H1 (cell line): ENCODE measurements around the gene SERPINA1. TPM values are rescaled to one million over a fixed set of nuclear protein-coding genes. Genes with fewer than 3 reads are reported as not detected.

Experiments
- CTCF ChIA-PET: fragments of 300-600 bp; sonication (Branson Sonifier 250); formaldehyde crosslinking; loops from one replicate; lab custom pipeline; 2021; ENCODE audit not compliant: partially characterized antibody; lab: Charles Lee
- POLR2A ChIA-PET: fragments of 300-600 bp; sonication (Branson Sonifier 250); formaldehyde crosslinking; loops from one replicate; lab custom pipeline; 2021; ENCODE audit warnings: inconsistent platforms; ENCODE audit not compliant: partially characterized antibody; lab: Charles Lee
- DNase-seq, 2 experiments: peaks; one replicate each; pipeline versions ENCODE4 v3.0.0 to v3.0.0-alpha.2; 2010 to 2022; ENCODE audit warnings: low spot score in 2 of 2, low read depth in 1 of 2, mixed read lengths in 1 of 2
- FAIRE-seq: peaks from 2 replicates; lab custom pipeline; 2011; peaks lifted over from hg19 to GRCh38; lab: Jason Lieb, UNC
- H2AFZ ChIP-seq: 2 replicates; pipeline ENCODE4 v1.8.1; 2012; ENCODE audit warnings: low read length, inconsistent platforms
- H2AK5ac ChIP-seq: 2 replicates; pipeline ENCODE4 v1.6.1; 2013; ENCODE audit warnings: low read depth, low read length
- H2BK120ac ChIP-seq: replicated peaks from 2 replicates; pipeline ENCODE3; 2013; ENCODE audit warnings: low read depth, low read length, inconsistent platforms
- H2BK12ac ChIP-seq: 2 replicates; pipeline ENCODE4 v1.6.1; 2013; ENCODE audit warnings: low read depth, low read length
- H2BK15ac ChIP-seq: 2 replicates; pipeline ENCODE4 v1.6.1; 2013; ENCODE audit warnings: low read length
- H2BK20ac ChIP-seq: 2 replicates; pipeline ENCODE4 v1.6.1; 2013; ENCODE audit warnings: low read length
- H2BK5ac ChIP-seq: 2 replicates; pipeline ENCODE4 v1.6.1; 2013; ENCODE audit warnings: low read depth, low read length
- H3K14ac ChIP-seq: 2 replicates; pipeline ENCODE4 v1.6.1; 2013; ENCODE audit warnings: inconsistent platforms; ENCODE audit not compliant: insufficient read length
- H3K18ac ChIP-seq: 2 replicates; pipeline ENCODE4 v1.6.1; 2013; ENCODE audit warnings: low read length; ENCODE audit errors: extremely low read depth
- H3K23ac ChIP-seq: 2 replicates; pipeline ENCODE4 v1.6.1; 2013; ENCODE audit warnings: inconsistent platforms; ENCODE audit not compliant: insufficient read length
- H3K23me2 ChIP-seq: 2 replicates; pipeline ENCODE4 v1.6.1; 2013; ENCODE audit warnings: low read depth, low read length
- H3K27ac ChIP-seq: 2 replicates; pipeline ENCODE4 v1.6.1; 2011; ENCODE audit warnings: low read depth, low read length, inconsistent platforms
- H3K27me3 ChIP-seq, 4 experiments: replicated peaks in 1 of 4; 1 replicate in 1 of 4; 2 replicates in 3 of 4; pipeline versions ENCODE4 v1.6.1 to v1.8.1; 2011 to 2013; ENCODE audit warnings: low read length in 3 of 4, mild to moderate bottlenecking in 3 of 4, inconsistent platforms in 2 of 4, mixed read lengths in 2 of 4, moderate library complexity in 1 of 4; ENCODE audit not compliant: control insufficient read depth in 3 of 4, insufficient read depth in 3 of 4; ENCODE audit errors: extremely low read depth in 1 of 4
- H3K36me3 ChIP-seq, 4 experiments: 2 replicates each; pipeline versions ENCODE4 v1.6.1 to v1.8.1; 2011 to 2013; ENCODE audit warnings: mild to moderate bottlenecking in 4 of 4, low read length in 3 of 4, moderate library complexity in 2 of 4, control low read depth in 1 of 4, inconsistent platforms in 1 of 4; ENCODE audit not compliant: insufficient read depth in 4 of 4, control insufficient read depth in 2 of 4
- H3K4ac ChIP-seq: replicated peaks from 2 replicates; pipeline ENCODE3; 2013; ENCODE audit warnings: low read length, low read depth, mixed read lengths, inconsistent platforms; ENCODE audit not compliant: insufficient read length
- H3K4me1 ChIP-seq, 4 experiments: replicated peaks in 1 of 4; 1 replicate in 1 of 4; 2 replicates in 3 of 4; pipeline versions ENCODE4 v1.6.1 to v1.8.1; 2011 to 2013; ENCODE audit warnings: low read length in 3 of 4, inconsistent platforms in 2 of 4, mixed read lengths in 1 of 4; ENCODE audit not compliant: insufficient read depth in 4 of 4, control insufficient read depth in 3 of 4
- H3K4me2 ChIP-seq, 2 experiments: 2 replicates each; pipeline versions ENCODE4 v1.6.1 to v1.8.1; 2011 to 2013; ENCODE audit warnings: low read depth in 2 of 2, low read length in 2 of 2, control low read depth in 1 of 2, inconsistent platforms in 1 of 2, mild to moderate bottlenecking in 1 of 2; ENCODE audit not compliant: insufficient read depth in 1 of 2
- H3K4me3 ChIP-seq, 4 experiments: fragments of 200-600, 300-600 bp in 1 of 4; sonication (generic), shearing (Covaris generic), sonication (Bioruptor Twin) in 1 of 4; 2 replicates each; pipeline versions ENCODE4 v1.5.1 to v1.8.1; 2011 to 2016; ENCODE audit warnings: low read length in 4 of 4, low read depth in 3 of 4, control low read depth in 2 of 4, inconsistent platforms in 2 of 4, mild to moderate bottlenecking in 2 of 4, mixed read lengths in 1 of 4, moderate library complexity in 1 of 4; ENCODE audit not compliant: insufficient read depth in 2 of 4; ENCODE audit errors: extremely low read depth in 1 of 4
- H3K56ac ChIP-seq: replicated peaks from 2 replicates; pipeline ENCODE3; 2013; ENCODE audit warnings: low read depth, mild to moderate bottlenecking, mixed read lengths, low read length, inconsistent platforms; ENCODE audit not compliant: insufficient read length
- H3K79me1 ChIP-seq: 2 replicates; pipeline ENCODE4 v1.6.1; 2013; ENCODE audit warnings: low read depth, low read length, control low read depth
- H3K79me2 ChIP-seq, 2 experiments: 2 replicates each; pipeline versions ENCODE4 v1.6.1 to v1.8.1; 2012 to 2013; ENCODE audit warnings: low read length in 2 of 2, mild to moderate bottlenecking in 2 of 2, inconsistent platforms in 1 of 2; ENCODE audit not compliant: insufficient read depth in 2 of 2, control insufficient read depth in 1 of 2
- H3K9ac ChIP-seq, 4 experiments: replicated peaks in 1 of 4; 1 replicate in 1 of 4; 2 replicates in 3 of 4; pipeline versions ENCODE4 v1.6.1 to v1.8.1; 2011 to 2013; ENCODE audit warnings: low read depth in 3 of 4, low read length in 3 of 4, control low read depth in 2 of 4, mild to moderate bottlenecking in 2 of 4, moderate library complexity in 2 of 4, inconsistent platforms in 1 of 4; ENCODE audit errors: extremely low read depth in 1 of 4
- H3K9me3 ChIP-seq, 2 experiments: 2 replicates each; pipeline versions ENCODE4 v1.6.1 to v1.8.1; 2012 to 2013; ENCODE audit warnings: mild to moderate bottlenecking in 2 of 2, moderate library complexity in 2 of 2, control low read depth in 1 of 2, inconsistent platforms in 1 of 2, low read depth in 1 of 2, low read length in 1 of 2, mixed read lengths in 1 of 2; ENCODE audit not compliant: insufficient read depth in 2 of 2
- H4K20me1 ChIP-seq, 2 experiments: replicated peaks in 1 of 2; 2 replicates each; pipeline versions ENCODE3 to v1.8.1; 2011 to 2013; ENCODE audit warnings: inconsistent platforms in 2 of 2, low read length in 2 of 2, mild to moderate bottlenecking in 1 of 2; ENCODE audit not compliant: insufficient read depth in 2 of 2, control insufficient read depth in 1 of 2
- H4K5ac ChIP-seq: 2 replicates; pipeline ENCODE4 v1.6.1; 2013; ENCODE audit warnings: low read length, low read depth, mixed read lengths, inconsistent platforms; ENCODE audit not compliant: insufficient read length
- H4K8ac ChIP-seq: 2 replicates; pipeline ENCODE4 v1.8.0; 2013; ENCODE audit warnings: mild to moderate bottlenecking, moderate library complexity, low read length, inconsistent platforms; ENCODE audit not compliant: insufficient read depth; ENCODE audit errors: extremely low read depth
- H4K91ac ChIP-seq: replicated peaks from 2 replicates; pipeline ENCODE3; 2013; ENCODE audit warnings: low read length, mixed read lengths, inconsistent platforms; ENCODE audit not compliant: insufficient read length
- POLR2AphosphoS5 ChIP-seq: IDR thresholded peaks from 2 replicates; pipeline ENCODE4 v1.6.1; 2011; ENCODE audit warnings: low read depth, low read length
- WGBS, 2 experiments: shearing (Covaris generic) in 1 of 2; methylation state at CpG; one replicate each; pipeline versions ENCODE4 v1.1.6 to v1.1.7; 2013 to 2015; ENCODE audit warnings: low lambda C conversion rate in 2 of 2, mixed read lengths in 2 of 2, inconsistent platforms in 1 of 2, low coverage in 1 of 2, missing lambda C conversion rate in 1 of 2; ENCODE audit not compliant: insufficient replicate concordance in 2 of 2, insufficient coverage in 1 of 2, insufficient read length in 1 of 2; ENCODE audit errors: extremely low coverage in 1 of 2, missing lambda C conversion rate in 1 of 2; 5-methylcytosine and 5-hydroxymethylcytosine counted together
- polyA plus RNA-seq, 7 experiments: library from polyadenylated mRNA; depleted of rRNA in 3 of 7; stranded (reverse) in 5 of 7; unstranded in 2 of 7; fragments of >200 nt in 5 of 7; fragments of 200-250 nt in 2 of 7; gene quantifications; 1 replicate in 5 of 7; 2 replicates in 1 of 7; 4 replicates in 1 of 7; pipeline versions ENCODE4 v1.2.1 to v1.2.3, GENCODE V29; 2011 to 2013; ENCODE audit warnings: missing spikeins in 2 of 7, mixed read lengths in 2 of 7
- total RNA-seq: library from RNA; stranded (reverse); fragmentation: NEBNext Ultra II Directional; extraction: Animal tissue kit (Norgen Biotek cat#: 25700); gene quantifications from 2 replicates; pipeline ENCODE4 v1.2.1, GENCODE V29; 2021
- TF ChIP-seq, protein P1 (sequence below): IDR thresholded peaks from 2 replicates; pipeline ENCODE4 v1.6.1; 2012; ENCODE audit warnings: inconsistent platforms

The SERPINA1 gene
- total and polyA plus RNA-seq, 2 of the 8 experiments (the other 6 are each of a cell fraction or from before 2014, with no cell fraction given) = 0.08 TPM; not detected in 1

DNA sequence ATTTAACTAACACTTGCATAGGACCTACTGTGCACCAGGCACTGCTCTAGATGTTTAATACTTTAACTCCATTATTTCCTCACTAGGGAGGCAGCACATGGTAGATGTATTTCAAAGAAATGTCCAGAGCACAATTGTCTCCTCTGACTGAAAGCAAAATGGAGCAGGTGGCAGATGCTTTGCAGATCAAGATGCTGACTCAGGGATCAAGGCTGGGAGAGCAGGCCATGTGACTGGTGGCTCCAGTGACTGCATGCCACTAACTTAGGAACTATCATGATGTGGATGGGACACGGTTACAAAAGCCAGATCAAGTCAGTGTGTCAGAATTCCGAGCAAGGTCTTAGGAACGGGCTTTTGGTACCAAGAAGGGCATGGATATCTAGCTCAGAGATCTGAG lies 36.0 kb upstream of the SERPINA1 start:
- TF ChIP-seq POLR2AphosphoS5 = no peak
- TF ChIP-seq, protein P1, sequence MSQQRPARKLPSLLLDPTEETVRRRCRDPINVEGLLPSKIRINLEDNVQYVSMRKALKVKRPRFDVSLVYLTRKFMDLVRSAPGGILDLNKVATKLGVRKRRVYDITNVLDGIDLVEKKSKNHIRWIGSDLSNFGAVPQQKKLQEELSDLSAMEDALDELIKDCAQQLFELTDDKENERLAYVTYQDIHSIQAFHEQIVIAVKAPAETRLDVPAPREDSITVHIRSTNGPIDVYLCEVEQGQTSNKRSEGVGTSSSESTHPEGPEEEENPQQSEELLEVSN = no peak
- TF ChIP-seq, all 59 proteins: peak for 0
- DNase-seq (no peak), FAIRE-seq (no peak)
- H3K18ac ChIP-seq = no peak overlapping the region
- H3K4ac ChIP-seq = no peak overlapping the region
- no peaks in the 10 kb centered on the region for H3K79me2 ChIP-seq
- no peaks in the 10 kb centered on the region for H3K9me3 ChIP-seq
- H3K9ac ChIP-seq = no peak overlapping the region
- no peak overlapping the region for H4K5ac ChIP-seq
- no peak overlapping the region for H3K4me3 ChIP-seq
- 0 out of 7 replicates have a peak, but pooled peaks cover 0 to 2% (median 0%) of the 10 kb centered on the region in 4 experiments for H3K4me1 ChIP-seq
- no peaks in the 10 kb centered on the region for H3K79me1 ChIP-seq
- no peaks in the 10 kb centered on the region for H4K20me1 ChIP-seq
- no peak overlapping the region; the same call in 1 of the 2 replicates for H4K8ac ChIP-seq
- no peak overlapping the region for H3K4me2 ChIP-seq
- H2AFZ ChIP-seq = 0 out of 2 replicates have a peak overlapping the region, but pooled peaks have one; percentile 50
- no peak overlapping the region for H2BK20ac ChIP-seq
- no peaks in the 10 kb centered on the region for H3K23me2 ChIP-seq
- H2BK12ac ChIP-seq = no peak overlapping the region
- H2AK5ac ChIP-seq = no peak overlapping the region
- H3K27me3 ChIP-seq = no peaks in the 10 kb centered on the region
- POLR2A ChIA-PET = no interaction called here
- H3K27ac ChIP-seq = no peak overlapping the region
- H3K14ac ChIP-seq = no peak overlapping the region
- no peak overlapping the region for H2BK5ac ChIP-seq
- H3K23ac ChIP-seq = no peak overlapping the region
- no peaks in the 10 kb centered on the region for H3K36me3 ChIP-seq
- no peak overlapping the region for H2BK15ac ChIP-seq
- H2BK120ac ChIP-seq = no peak overlapping the region
- 94% methylated on average over 3 of the region's 3 CpGs; no CpG with 5 or more reads in 1 of the 2 experiments for WGBS, 2 experiments
- H4K91ac ChIP-seq = peak overlapping the region; percentile 7
- CTCF ChIA-PET = interaction anchor here (3.5 to 4.7 kb wide), 2 partner anchors 62 to 125 kb away, joined by 24 to 25 read pairs; no protein-coding TSS in a partner anchor
- H3K56ac ChIP-seq = no peak overlapping the region
